GM19193 (cell line): ENCODE results near the gene DEFB132.

Experiments
- POLR2A ChIP-seq: IDR thresholded peaks from 4 replicates; pipeline ENCODE4 v1.6.1; 2011; ENCODE audit not compliant: insufficient read depth, insufficient read length; ENCODE audit errors: extremely low read depth

Gene DEFB132

GRCh38 chr20:258269-258858 lies 840 bp downstream of the DEFB132 start:
- no peak for TF ChIP-seq POLR2A

GRCh38 chr20:258963-259362 lies 1.4 kb downstream of the DEFB132 start:
- no peak for TF ChIP-seq POLR2A

- TF ChIP-seq POLR2A = no peak
These were observed 2.5 kb downstream of the DEFB132 start for GRCh38 chr20:259981-260380.

- no peak for TF ChIP-seq POLR2A
These were observed 6.2 kb downstream of the DEFB132 start for GRCh38 chr20:263701-264100.

- peak; percentile 60 for TF ChIP-seq POLR2A
These were observed 9.4 kb downstream of the DEFB132 start for GRCh38 chr20:266596-267562.

GRCh38 chr20:270517-270916 lies 13.0 kb downstream of the DEFB132 start:
- no peak for TF ChIP-seq POLR2A

GRCh38 chr20:271069-271468 lies 13.5 kb downstream of the DEFB132 start:
- TF ChIP-seq POLR2A = no peak

GRCh38 chr20:271528-271927 lies 14.0 kb downstream of the DEFB132 start:
- no peak for TF ChIP-seq POLR2A

GRCh38 chr20:272718-273117 lies 15.2 kb downstream of the DEFB132 start:
- no peak for TF ChIP-seq POLR2A

- TF ChIP-seq POLR2A = no peak
These were observed 16.4 kb downstream of the DEFB132 start for GRCh38 chr20:273884-274283.

- no peak for TF ChIP-seq POLR2A
These were observed 18.3 kb downstream of the DEFB132 start for GRCh38 chr20:275791-276190.

- no peak for TF ChIP-seq POLR2A
These were observed 19.3 kb downstream of the DEFB132 start for GRCh38 chr20:276620-277495.

GRCh38 chr20:277496-277781 lies 19.9 kb downstream of the DEFB132 start:
- TF ChIP-seq POLR2A = no peak

- TF ChIP-seq POLR2A = no peak
These were observed 20.7 kb downstream of the DEFB132 start for GRCh38 chr20:278181-278580.
